DMS114 treated with DMSO at 0.1 percent for 48 hours (cell line): ENCODE measurements around the gene SNCG.

Source experiments
- DNase-seq: peaks from one replicate; lab custom pipeline; 2025; ENCODE audit not compliant: unreplicated experiment; lab: John Stamatoyannopoulos, UW

Gene SNCG

GRCh38 chr10:86960003-86960862 lies 1.8 kb downstream of the SNCG start:
- peak; percentile 48 for DNase-seq

GRCh38 chr10:86960863-86961434 lies 2.5 kb downstream of the SNCG start:
- no peak for DNase-seq

GRCh38 chr10:86961481-86962091 lies 3.2 kb downstream of the SNCG start:
- no peak for DNase-seq

- DNase-seq: no peak
Measured at GRCh38 chr10:86962136-86962980, 4.0 kb downstream of the SNCG start.

- no peak for DNase-seq
Measured at GRCh38 chr10:86962981-86963310, 4.5 kb downstream of the SNCG start.

GRCh38 chr10:86963341-86963919 lies 5.0 kb downstream of the SNCG start:
- no peak for DNase-seq

GRCh38 chr10:86964061-86964846 lies 5.9 kb downstream of the SNCG start:
- DNase-seq: no peak

- DNase-seq: no peak
Measured at GRCh38 chr10:86964847-86965190, 6.4 kb downstream of the SNCG start.

GRCh38 chr10:86965986-86966654 lies 7.7 kb downstream of the SNCG start:
- DNase-seq: no peak

- no peak for DNase-seq
Measured at GRCh38 chr10:86967481-86967941, 9.1 kb downstream of the SNCG start.

GRCh38 chr10:86968271-86968993 lies 10.0 kb downstream of the SNCG start, which contains the start of gene ADIRF:
Gene ADIRF (plus strand): TSS chr10:86968482. CDS start chr10:86968545, 63 bp downstream.
- no peak for DNase-seq

GRCh38 chr10:86968994-86969355 lies 10.6 kb downstream of the SNCG start:
- DNase-seq: no peak

- DNase-seq: no peak
Measured at GRCh38 chr10:86969421-86970041, 11.1 kb downstream of the SNCG start.

- DNase-seq: no peak
Measured at GRCh38 chr10:86970162-86970981, 12.0 kb downstream of the SNCG start.

GRCh38 chr10:86970982-86971231 lies 12.5 kb downstream of the SNCG start:
- no peak for DNase-seq

GRCh38 chr10:86971232-86971991 lies 13.0 kb downstream of the SNCG start:
- no peak for DNase-seq
